Stimulated activated CD8-positive, alpha-beta memory T cell treated with anti-CD3 and anti-CD28 coated beads, Interleukin-7, amount 100 ng/mL, for 24 hours (primary cell): ENCODE data around the gene LEPR.
"Not testable (repeated sequence)": the region's sequence is repeated elsewhere in the genome, so short reads cannot be mapped to it uniquely, and the experiment has no call there.

Experiments
- DNase-seq: peaks from one replicate; pipeline ENCODE4 v3.0.0-alpha.2; 2020; ENCODE audit warnings: low read depth

Gene LEPR

DNA sequence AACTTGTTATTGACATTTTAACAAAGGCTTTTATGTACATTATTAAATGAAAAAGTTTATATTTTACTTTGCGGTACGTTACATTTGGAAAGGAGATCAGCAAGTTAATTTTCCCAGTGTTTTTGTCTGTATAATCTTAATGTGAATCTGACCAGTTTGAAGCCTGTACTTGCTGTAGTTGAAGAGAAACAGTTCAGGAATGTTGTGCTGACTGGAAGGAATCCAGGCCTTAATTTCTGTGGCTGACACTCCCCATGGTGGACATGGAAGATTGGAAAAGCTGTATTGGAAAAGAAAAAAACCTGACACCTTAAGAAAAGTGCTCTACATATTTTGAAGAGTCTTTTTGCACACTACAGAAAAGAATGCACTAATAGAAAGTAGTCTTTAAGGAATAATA is 15.5 kb downstream of the LEPR start:
- no peak for DNase-seq

DNA sequence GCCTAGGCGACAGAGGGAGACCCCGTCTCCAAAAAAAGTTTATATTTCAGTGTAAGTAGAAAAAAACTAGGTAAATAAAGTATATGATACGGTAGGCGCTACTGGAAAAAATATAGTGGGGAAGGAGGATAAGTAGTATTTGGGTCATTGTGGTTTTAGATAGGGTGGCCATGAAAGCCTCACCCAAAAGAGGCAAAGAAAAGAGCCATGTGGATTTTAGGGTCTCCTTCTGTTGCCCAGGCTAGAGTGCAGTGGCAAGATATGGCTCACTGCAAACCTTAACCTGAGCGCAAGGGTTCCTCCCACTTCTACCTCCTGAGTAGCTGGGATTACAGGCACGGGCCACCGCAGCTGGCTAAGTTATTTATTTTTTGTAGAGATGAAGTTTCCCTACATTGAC is 17.1 kb downstream of the LEPR start:
- DNase-seq = no peak

- DNase-seq = no peak
Observed at GRCh38 chr1:65440322-65440900, 19.9 kb downstream of the LEPR start.

DNA sequence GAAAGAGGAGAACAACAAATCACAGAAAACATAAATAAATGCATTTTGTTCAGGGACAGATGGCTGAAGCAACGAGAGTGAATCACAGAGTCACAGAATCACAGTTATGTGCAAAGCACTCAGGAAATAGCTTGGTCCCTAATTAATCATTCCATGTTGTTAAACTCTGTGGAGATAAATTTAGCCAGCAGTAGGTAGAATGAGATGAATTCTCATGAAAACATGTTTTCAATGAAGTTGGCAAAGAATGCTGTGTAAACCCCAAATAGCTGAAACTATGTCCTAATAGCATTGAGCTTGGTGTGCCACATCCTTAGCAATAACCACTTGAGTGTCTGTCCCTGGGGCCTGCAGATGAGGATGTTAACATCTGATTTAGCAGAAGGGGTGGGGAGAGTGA is 20.4 kb downstream of the LEPR start:
- DNase-seq = no peak

- no peak for DNase-seq
Observed at GRCh38 chr1:65441464-65441863, 21.0 kb downstream of the LEPR start.

- DNase-seq = no peak
Observed at GRCh38 chr1:65442442-65442841, 22.0 kb downstream of the LEPR start.

- no peak for DNase-seq
Observed at GRCh38 chr1:65443647-65444046, 23.2 kb downstream of the LEPR start.

DNA sequence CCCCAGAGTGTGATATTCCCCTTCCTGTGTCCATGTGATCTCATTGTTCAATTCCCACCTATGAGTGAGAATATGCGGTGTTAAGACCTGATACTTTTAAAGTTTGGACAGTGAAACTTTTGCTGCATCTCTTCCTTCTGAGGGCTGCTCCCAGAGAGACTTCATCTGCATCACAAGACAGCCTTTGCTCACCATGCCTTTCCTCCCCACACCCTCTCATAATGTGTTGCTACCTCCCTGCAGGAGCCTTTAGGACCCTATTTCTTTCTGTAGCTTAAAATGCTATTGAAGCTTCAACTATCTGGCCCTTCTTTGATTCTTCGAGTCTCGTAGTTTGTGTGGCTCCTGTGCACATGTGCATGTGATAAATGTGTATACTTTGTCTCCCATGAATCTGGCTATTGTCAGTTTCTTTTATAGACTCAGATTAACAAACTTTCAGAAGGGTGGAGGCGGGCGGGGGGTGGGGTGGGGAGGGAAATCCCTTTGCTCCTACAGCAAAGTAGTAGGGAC is 23.7 kb downstream of the LEPR start:
- DNase-seq = no peak

GRCh38 chr1:65445837-65446236 is 25.4 kb downstream of the LEPR start:
- no peak for DNase-seq

GRCh38 chr1:65449214-65449823 is 28.9 kb downstream of the LEPR start:
- no peak for DNase-seq

GRCh38 chr1:65455678-65456077 is 35.2 kb downstream of the LEPR start:
- DNase-seq = not testable (repeated sequence)

DNA sequence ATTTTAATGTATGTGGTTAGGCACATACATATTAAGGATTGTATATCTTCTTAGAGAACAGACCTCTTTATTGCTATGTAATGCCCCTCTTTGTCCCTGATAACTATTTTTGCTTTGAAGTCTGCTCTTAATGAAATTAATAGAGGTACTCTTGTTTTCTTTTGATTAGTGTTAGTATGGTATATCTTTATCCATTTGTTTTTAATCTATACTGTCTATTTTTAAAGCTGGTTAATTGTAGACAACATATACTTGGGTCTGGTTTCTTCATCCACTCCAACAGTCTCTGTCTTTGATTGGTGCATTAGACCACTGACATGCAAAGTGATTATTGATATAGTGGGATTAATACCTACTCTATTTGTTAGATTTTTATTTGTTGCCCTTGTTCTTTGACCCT is 36.0 kb downstream of the LEPR start:
- no peak for DNase-seq

- no peak for DNase-seq
Observed at GRCh38 chr1:65457868-65458267, 37.4 kb downstream of the LEPR start.

GRCh38 chr1:65458730-65459396 is 38.4 kb downstream of the LEPR start:
- no peak for DNase-seq

DNA sequence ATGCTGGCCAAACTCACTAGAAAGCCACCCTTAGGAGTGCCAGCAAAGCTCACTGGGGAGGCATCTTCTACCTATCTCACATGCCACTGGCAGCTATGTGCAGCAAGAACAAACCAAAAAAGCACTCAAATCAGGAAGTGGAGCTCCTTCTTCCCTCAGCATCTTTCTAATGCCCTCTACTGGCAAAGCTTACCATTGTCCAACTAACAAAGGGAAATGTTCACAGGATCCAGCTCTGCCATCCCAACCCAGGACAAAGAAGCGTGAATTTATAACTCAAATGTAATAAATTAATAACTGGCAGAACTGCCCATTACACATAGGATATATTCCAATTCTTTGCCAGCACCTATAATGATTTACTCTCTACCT is 38.9 kb downstream of the LEPR start:
- no peak for DNase-seq

- DNase-seq = not testable (repeated sequence)
Observed at GRCh38 chr1:65465837-65466236, 45.4 kb downstream of the LEPR start.

GRCh38 chr1:65467536-65467935 is 47.1 kb downstream of the LEPR start:
- DNase-seq = no peak

DNA sequence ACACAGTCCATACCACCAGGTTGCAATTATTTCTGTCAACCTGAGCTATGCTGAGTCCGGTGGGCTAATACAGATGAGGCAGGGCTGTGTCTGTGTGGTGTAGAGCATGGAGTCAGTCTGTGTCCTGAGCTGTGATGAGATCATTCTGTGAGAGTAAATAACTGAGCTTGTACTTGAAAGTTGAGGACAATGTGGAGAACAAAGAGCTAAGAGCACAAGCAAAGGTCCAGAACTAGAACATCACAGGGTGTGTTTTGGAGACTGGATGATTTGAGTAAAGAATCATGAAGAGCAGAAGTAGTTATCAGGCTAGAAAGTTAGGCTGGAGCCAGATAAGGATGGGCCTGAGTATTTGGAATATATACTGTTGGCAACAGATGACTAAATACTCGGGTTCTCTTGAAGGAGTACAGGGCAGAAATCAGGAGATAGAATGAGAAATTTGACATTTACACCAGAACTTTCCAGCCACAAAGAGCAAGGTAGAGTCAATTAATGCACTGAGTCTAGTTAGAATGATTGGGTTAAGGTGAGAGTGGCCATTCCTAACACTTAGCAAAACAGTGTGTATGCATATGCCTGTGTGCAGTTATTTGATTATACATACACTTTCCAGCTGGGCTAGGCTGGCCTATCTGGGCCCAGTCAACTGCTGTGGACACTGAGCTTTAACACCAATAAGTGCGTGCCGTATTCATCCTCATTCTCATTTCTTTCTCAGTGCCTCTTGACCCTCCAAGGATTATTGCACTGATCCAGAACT is 48.8 kb downstream of the LEPR start:
- no peak for DNase-seq

DNA sequence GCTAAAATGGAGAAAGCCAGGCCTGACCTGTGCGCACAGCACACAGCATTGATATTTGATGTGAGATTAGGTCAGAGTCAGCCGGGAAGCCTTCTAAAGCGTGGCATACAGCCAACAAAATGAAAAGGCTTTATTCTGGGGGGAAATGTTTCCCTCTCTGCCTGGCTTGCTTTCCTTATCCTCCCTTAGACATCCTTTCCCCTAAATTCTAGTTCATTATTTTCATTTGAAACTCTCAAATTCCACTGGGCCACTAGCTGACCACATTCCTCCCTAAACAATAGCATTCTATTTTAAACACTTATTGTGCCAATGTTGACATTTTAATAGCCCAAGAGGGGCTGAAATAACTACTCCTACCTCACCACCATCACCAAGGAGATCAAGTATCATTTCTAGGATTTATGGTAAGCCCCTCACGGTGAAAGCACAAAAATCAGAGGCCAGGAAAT is 49.4 kb downstream of the LEPR start:
- DNase-seq = no peak
